HG03571 (cell line): ENCODE data around the gene MEF2D.

Experiments
- ATAC-seq: cut with Tn5 transposase; IDR thresholded peaks from one replicate; pipeline ENCODE4 v1.9.1; 2021; ENCODE audit not compliant: unreplicated experiment

MEF2D gene

DNA sequence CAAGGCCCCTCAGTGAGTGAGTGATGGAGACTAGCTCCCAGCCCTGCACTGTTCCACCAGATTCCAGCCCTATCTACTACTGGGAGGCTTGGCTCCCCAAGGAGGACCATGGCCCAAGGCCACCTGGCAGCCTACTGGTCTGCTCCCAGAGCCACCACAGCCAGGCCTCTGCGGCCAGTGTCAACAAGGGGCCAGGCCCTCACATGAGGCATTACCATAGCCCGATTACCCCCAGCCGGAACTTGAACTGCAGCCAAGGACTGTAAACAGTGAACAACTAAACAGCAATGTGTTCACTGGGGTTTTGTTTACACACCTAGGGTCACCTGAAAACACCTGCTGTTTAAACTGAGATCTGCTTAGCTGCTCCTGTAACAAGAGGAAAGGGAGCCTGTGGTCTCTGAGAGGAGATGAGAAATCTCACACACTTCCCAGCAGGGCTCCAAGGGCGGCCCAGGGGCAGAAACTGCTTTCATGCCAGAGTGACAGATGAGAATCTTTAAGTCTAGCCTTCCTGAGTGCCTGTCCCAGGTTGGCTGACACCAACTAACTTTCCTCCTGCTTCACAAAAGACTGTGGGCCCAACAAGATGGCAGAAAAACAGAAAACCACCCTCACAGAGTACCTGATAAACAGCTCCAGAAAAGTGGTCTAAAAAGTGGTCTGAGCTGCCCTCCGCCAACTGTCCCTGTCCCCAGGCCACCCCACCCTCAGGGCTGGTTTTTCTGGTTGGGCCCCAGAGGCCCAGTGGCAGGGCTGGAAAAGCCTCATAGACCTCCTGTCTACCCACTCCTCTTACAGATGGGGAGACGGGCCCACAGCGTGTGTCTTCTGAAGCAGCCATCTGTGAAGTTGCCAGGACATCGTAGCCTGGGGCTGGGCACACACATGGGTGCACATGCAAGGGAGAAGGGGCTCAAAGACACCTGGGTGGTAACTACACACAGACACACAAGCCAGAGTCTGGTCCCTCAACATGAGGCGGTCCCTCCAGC lies 28.8 kb downstream of the MEF2D start:
- ATAC-seq = no peak

DNA sequence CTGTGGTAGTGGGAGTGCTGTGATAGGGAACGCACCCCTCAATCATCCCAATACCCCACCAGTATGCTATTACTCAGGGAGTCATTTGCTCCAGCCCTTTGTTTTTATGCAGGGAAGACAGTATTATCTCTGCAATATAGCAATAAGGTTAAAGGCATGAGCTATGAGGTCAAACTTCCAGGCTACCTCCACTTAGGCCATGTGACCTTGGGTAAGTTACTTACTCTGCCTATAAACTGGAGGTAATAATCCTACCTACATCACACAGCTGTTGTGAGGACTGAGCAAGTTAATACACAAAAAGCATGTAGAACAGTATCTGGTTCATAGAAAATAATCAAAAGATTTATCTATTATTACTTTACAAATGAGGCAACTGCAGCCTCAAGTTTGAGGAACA lies 30.1 kb downstream of the MEF2D start:
- no peak for ATAC-seq

GRCh38 chr1:156468693-156469345 lies 31.8 kb downstream of the MEF2D start:
- ATAC-seq = no peak

DNA sequence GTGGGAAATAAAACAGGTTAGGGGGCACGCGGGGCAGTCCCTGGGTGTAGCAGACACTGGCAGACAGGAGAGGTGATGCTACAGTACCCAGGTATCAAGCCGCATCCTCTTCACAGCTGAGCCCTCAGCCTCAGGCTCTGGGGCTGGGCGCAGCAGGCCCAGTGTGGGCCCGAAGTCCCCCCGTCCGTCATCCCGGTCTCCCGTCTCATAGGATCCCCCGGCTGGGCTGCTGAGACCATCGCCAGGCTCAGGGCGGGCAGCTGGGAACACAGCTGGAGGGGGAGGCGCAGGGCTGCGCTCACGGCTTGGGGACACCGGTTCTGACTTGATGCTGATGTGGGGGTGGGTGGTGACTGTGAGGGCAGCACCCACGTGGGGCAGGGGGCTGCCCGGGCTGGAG lies 32.7 kb downstream of the MEF2D start:
- no peak for ATAC-seq

DNA sequence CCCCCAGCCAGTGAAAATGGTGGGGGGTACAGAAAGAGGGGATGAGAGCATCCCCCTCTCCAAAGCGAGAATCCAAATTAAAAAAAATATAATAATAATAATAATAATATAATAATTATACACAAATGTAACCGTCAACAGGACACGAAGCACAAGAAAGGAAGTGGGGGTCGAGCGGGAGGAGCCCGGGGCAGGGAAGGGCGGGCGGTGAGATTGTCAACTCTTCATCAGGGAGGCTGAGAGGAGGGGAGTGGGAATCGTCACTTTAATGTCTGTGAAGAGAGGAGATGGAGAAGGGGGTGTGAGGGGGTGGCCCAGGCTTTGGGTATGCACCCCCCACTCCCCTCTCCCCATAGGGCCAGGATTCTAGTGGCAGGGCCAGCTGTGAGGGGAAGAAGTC lies 33.2 kb downstream of the MEF2D start:
- ATAC-seq = no peak

DNA sequence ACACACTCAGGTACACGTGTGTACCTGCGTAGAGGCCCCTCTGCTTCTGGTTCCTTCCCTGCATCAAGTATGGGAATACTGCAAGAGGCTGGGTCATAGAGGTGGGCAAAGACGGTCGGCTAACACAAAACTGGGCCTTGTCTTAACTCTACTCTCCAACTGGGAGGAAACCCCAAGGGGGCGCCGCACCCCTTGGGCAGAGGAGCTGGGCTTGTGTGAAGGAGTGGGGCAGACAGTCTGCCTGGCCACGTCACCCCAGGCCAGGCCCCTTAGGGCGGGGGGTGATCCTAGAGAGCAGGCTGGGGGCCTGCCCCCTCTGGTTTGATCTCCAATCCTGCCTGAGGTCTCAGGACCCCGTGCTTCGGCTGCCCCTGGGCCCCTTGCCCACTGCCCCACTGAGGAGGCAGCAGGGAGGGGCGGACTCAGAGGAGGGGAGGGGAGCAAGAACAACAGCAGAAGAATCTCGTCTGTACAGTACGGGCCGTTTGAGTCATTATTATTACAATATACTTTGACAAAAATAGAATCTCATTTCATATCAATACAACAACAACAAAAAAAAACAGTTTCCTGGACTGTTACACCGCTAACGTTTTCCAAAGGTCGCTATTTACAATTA lies 34.7 kb downstream of the MEF2D start:
- ATAC-seq = no peak

- no peak for ATAC-seq
These were observed 35.6 kb downstream of the MEF2D start for GRCh38 chr1:156464825-156465452.

GRCh38 chr1:156464335-156464734 lies 36.2 kb downstream of the MEF2D start:
- ATAC-seq = no peak

DNA sequence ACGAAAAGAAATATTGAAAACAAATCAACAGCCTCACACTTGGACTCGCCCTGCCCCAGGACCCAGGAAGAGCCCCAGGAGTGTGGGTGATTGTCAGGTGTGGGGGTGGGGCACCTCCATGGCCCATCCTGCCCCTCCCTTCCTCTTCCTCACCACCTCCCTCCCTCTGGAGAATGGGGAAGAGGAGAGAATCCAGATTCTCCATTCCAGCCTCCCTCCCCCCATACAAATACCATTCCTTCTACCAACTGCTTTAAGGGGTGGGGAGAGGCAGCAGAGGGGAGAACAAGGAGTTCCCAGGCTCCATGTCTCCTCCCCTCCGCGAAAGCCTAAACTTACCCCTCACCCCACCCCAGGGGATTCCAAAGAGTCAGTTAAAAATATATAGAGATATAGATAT lies 36.7 kb downstream of the MEF2D start:
- no peak for ATAC-seq

GRCh38 chr1:156462954-156463795 lies 37.4 kb downstream of the MEF2D start:
- ATAC-seq = no peak

- ATAC-seq = no peak
These were observed 38.6 kb downstream of the MEF2D start for GRCh38 chr1:156461781-156462647.

DNA sequence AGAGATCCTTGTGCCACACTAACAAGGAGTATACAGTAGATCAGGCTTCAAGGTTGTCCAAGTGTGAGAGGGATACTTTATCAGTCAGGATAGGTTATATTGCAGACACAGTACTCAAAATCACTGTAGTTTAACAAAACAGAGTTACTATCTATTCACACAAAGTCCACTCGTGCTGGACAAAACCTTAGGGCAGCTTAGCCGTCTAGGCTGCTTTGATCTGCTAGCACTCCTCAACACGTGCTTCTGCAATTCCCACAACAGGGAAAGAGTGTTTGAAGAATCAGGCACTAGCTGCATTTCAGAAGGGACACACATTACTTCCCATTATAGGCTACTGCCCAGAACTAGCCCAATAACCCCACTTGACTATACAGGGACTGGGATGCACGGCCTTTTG lies 39.5 kb downstream of the MEF2D start:
- ATAC-seq = no peak

DNA sequence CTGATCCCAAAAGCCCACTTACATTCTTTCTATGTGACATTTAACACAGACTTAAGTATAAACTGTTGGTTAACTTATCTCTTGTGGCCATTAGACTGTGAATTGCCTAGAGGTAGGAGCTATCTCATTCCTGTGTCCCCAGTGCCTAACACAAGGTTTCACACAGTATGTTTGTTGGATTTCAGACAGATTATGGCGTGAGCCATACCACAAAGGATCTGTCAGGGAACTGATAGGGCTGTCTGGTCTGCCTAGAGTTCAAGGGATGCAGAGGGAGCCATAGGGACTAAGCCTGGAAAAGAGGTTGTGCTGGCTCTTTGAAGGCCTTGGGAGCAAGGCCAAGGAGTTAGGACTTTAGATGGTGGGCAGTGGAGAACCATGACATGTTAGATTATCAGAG lies 40.0 kb downstream of the MEF2D start:
- ATAC-seq = no peak

GRCh38 chr1:156458181-156458503 lies 42.4 kb downstream of the MEF2D start:
- ATAC-seq = no peak

- ATAC-seq = peak; percentile 69
These were observed 43.7 kb downstream of the MEF2D start for GRCh38 chr1:156456625-156457465.

DNA sequence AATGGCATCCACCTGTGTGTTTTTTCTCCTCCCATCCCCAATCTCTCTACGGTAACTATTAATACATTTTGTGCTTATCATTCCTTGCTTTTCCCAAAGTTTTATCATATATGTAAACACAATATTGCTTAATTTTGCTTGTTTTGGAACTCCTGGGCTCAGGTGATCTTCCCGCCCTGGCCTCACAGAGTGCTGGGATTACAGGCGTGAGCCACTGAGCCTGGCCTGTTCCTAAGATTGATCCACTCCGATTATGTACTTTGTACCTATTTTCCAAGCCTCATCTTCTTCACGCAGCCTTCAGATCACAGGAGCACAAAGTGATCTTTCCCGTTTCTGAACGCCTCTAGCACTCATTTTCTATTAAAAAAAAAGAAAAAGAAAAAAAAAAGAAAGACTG lies 45.2 kb downstream of the MEF2D start:
- ATAC-seq = no peak

GRCh38 chr1:156452907-156453306 lies 47.7 kb downstream of the MEF2D start:
- ATAC-seq = no peak

GRCh38 chr1:156451505-156452160 lies 48.9 kb downstream of the MEF2D start:
- no peak for ATAC-seq
